HG03432 (cell line): ENCODE data around the gene ATG16L2.

ENCODE experiments used
- ATAC-seq: cut with Tn5 transposase; IDR thresholded peaks from one replicate; pipeline ENCODE4 v1.9.1; 2021; ENCODE audit warnings: mild to moderate bottlenecking, moderate library complexity; ENCODE audit not compliant: unreplicated experiment

Gene ATG16L2

GRCh38 chr11:72814286-72815109 is at the start of gene ATG16L2:
TSS of gene ATG16L2 (plus strand) at chr11:72814411. CDS start at chr11:72814446, 35 bp downstream.
- peak; percentile 71 for ATAC-seq

- no peak for ATAC-seq
Observed at GRCh38 chr11:72764503-72764902, 49.7 kb upstream of the ATG16L2 start.

GRCh38 chr11:72766152-72766902 is 47.9 kb upstream of the ATG16L2 start:
- ATAC-seq: no peak

GRCh38 chr11:72767203-72768062 is 46.8 kb upstream of the ATG16L2 start:
- ATAC-seq: no peak

GRCh38 chr11:72768581-72768980 is 45.6 kb upstream of the ATG16L2 start:
- no peak for ATAC-seq

GRCh38 chr11:72769680-72770079 is 44.5 kb upstream of the ATG16L2 start:
- ATAC-seq: no peak

GRCh38 chr11:72770799-72771198 is 43.4 kb upstream of the ATG16L2 start:
- ATAC-seq: no peak

- ATAC-seq: no peak
Observed at GRCh38 chr11:72771507-72771906, 42.7 kb upstream of the ATG16L2 start.

GRCh38 chr11:72772059-72772458 is 42.2 kb upstream of the ATG16L2 start:
- no peak for ATAC-seq

GRCh38 chr11:72773291-72773690 is 40.9 kb upstream of the ATG16L2 start:
- ATAC-seq: no peak

GRCh38 chr11:72773696-72774095 is 40.5 kb upstream of the ATG16L2 start:
- no peak for ATAC-seq

GRCh38 chr11:72774499-72774898 is 39.7 kb upstream of the ATG16L2 start:
- no peak for ATAC-seq

GRCh38 chr11:72775288-72776110 is 38.7 kb upstream of the ATG16L2 start:
- ATAC-seq: no peak

GRCh38 chr11:72776117-72776843 is 37.9 kb upstream of the ATG16L2 start:
- no peak for ATAC-seq

GRCh38 chr11:72776844-72777754 is 37.1 kb upstream of the ATG16L2 start:
- ATAC-seq: no peak

- no peak for ATAC-seq
Observed at GRCh38 chr11:72777755-72778278, 36.4 kb upstream of the ATG16L2 start.

GRCh38 chr11:72778535-72779494 is 35.4 kb upstream of the ATG16L2 start:
- ATAC-seq: no peak
